PC-9 (cell line): Measurements from ENCODE around the gene MBD2. TPM values are rescaled to one million over a fixed set of nuclear protein-coding genes. Genes with fewer than 3 reads are reported as not detected.

Source experiments
- BruUV-seq: library from RNA; stranded (reverse); fragments of 400-500 nt; replicated peaks from 2 replicates; lab custom pipeline; 2021; lab: Mats Ljungman, UMichigan
- CTCF ChIA-PET: fragments of 300-600 bp; sonication (Branson Sonifier 250); formaldehyde crosslinking; loops from one replicate; lab custom pipeline; 2022; ENCODE audit warnings: antibody characterized with exemption; lab: Charles Lee
- POLR2A ChIA-PET: fragments of 300-600 bp; sonication (Branson Sonifier 250); formaldehyde crosslinking; loops from one replicate; lab custom pipeline; 2022; ENCODE audit warnings: antibody characterized with exemption; ENCODE audit not compliant: unreplicated experiment; lab: Charles Lee
- DNase-seq, 2 experiments: peaks; one replicate each; pipeline versions ENCODE4 v3.0.0 to v3.0.0-alpha.2; 2015 to 2022; ENCODE audit warnings: mixed read lengths in 1 of 2
- H2AFZ ChIP-seq: fragments of 200-600 bp; sonication (generic); 2 replicates; pipeline ENCODE4 v1.8.1; 2017; ENCODE audit warnings: antibody characterized with exemption
- H3F3A ChIP-seq: fragments of 200-600 bp; sonication (generic); 2 replicates; pipeline ENCODE4 v1.8.1; 2017; ENCODE audit warnings: antibody characterized with exemption, mild to moderate bottlenecking, low read depth; ENCODE audit not compliant: insufficient read depth
- H3K27ac ChIP-seq: fragments of 200-600 bp; sonication (generic); 2 replicates; pipeline ENCODE4 v1.6.1; 2016; ENCODE audit warnings: mixed run types
- H3K27me3 ChIP-seq: fragments of 200-600 bp; sonication (generic); 2 replicates; pipeline ENCODE4 v1.6.1; 2016; ENCODE audit warnings: low read depth, mixed run types; ENCODE audit not compliant: insufficient read depth
- H3K36me3 ChIP-seq: fragments of 200-600 bp; sonication (generic); 2 replicates; pipeline ENCODE4 v1.6.1; 2016; ENCODE audit warnings: low read depth, mixed run types
- H3K4me1 ChIP-seq: fragments of 200-600 bp; sonication (generic); replicated peaks from 2 replicates; pipeline ENCODE4 v1.6.1; 2016; ENCODE audit warnings: mixed run types; ENCODE audit not compliant: insufficient read depth
- H3K4me2 ChIP-seq: fragments of 200-600 bp; sonication (generic); 2 replicates; pipeline ENCODE4 v1.6.1; 2017; ENCODE audit warnings: mixed run types
- H3K4me3 ChIP-seq: fragments of 200-600 bp; sonication (generic); 2 replicates; pipeline ENCODE4 v1.6.1; 2016; ENCODE audit warnings: mixed run types
- H3K79me2 ChIP-seq: fragments of 200-600 bp; sonication (generic); 2 replicates; pipeline ENCODE4 v1.6.1; 2017; ENCODE audit warnings: low read depth, mixed run types
- H3K9me2 ChIP-seq: fragments of 200-600 bp; sonication (generic); 2 replicates; pipeline ENCODE4 v1.8.1; 2017; ENCODE audit warnings: mild to moderate bottlenecking; ENCODE audit not compliant: insufficient read depth
- H3K9me3 ChIP-seq: fragments of 200-600 bp; sonication (generic); 2 replicates; pipeline ENCODE4 v1.8.1; 2016; ENCODE audit warnings: low read depth; ENCODE audit not compliant: insufficient read depth
- H4K20me1 ChIP-seq: fragments of 200-600 bp; sonication (generic); 2 replicates; pipeline ENCODE4 v1.8.1; 2017; ENCODE audit not compliant: insufficient read depth
- EZH2 ChIP-seq: fragments of 200-600 bp; sonication (generic); IDR thresholded peaks from 2 replicates; pipeline ENCODE4 v1.8.0; 2017; ENCODE audit warnings: antibody characterized with exemption, low read depth
- intact Hi-C: fragments of 100-400 bp; cut with micrococcal nuclease; formaldehyde crosslinking; loops from one replicate; pipeline ENCODE4 v1.10.0; 2022; ENCODE audit not compliant: unreplicated experiment
- total RNA-seq: library from RNA; stranded (reverse); gene quantifications from 2 replicates; pipeline ENCODE4 v1.2.3, GENCODE V29; 2021
- TF ChIP-seq, protein P1 (sequence below): fragments of 200-600 bp; sonication (generic); conservative IDR thresholded peaks from 2 replicates; pipeline ENCODE4 v1.6.1; 2017; ENCODE audit warnings: mixed run types, antibody characterized with exemption, mild to moderate bottlenecking, moderate library complexity

The MBD2 gene
- total RNA-seq, 1 experiment from 2014 or later, result 72.0 TPM

DNA sequence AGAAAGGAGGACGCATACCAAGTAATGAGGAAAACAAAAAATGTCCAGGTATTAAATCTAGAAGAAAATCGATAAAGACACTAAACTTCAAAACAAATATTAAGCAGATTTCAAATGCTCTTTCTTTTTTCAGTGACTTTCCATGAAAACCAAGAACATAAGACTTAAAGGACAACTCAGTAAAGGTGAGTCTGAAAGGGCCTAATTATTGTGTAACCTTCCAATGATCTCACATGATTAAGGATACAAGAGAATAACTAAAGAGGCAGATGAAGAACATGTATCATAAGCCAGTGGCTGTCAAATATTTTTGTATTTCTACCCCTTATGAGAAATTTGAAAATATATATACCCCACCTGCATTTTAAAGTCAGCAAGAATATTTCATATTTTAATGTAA lies 30.7 kb downstream of the MBD2 start:
- Histone ChIP-seq H3K4me1 (peaks cover 36% of the 10 kb centered on the region), H3K4me3 (no peak overlapping the region), H3K4me2 (peak overlapping the region; percentile 47; the same call in 1 of the 2 replicates), H3F3A (peaks cover 18% of the 10 kb centered on the region; the same call in 1 of the 2 replicates), H2AFZ (no peak overlapping the region), H3K9me2 (no peaks in the 10 kb centered on the region), H3K79me2 (peaks cover 74% of the 10 kb centered on the region), H3K27me3 (no peaks in the 10 kb centered on the region), H3K27ac (peak overlapping the region; percentile 52; the same call in 1 of the 2 replicates), H3K36me3 (peaks cover 7% of the 10 kb centered on the region; the same call in 1 of the 2 replicates), H4K20me1 (peaks cover 7% of the 10 kb centered on the region), H3K9me3 (no peaks in the 10 kb centered on the region)
- DNase-seq, result no peak
- TF ChIP-seq, protein P1, sequence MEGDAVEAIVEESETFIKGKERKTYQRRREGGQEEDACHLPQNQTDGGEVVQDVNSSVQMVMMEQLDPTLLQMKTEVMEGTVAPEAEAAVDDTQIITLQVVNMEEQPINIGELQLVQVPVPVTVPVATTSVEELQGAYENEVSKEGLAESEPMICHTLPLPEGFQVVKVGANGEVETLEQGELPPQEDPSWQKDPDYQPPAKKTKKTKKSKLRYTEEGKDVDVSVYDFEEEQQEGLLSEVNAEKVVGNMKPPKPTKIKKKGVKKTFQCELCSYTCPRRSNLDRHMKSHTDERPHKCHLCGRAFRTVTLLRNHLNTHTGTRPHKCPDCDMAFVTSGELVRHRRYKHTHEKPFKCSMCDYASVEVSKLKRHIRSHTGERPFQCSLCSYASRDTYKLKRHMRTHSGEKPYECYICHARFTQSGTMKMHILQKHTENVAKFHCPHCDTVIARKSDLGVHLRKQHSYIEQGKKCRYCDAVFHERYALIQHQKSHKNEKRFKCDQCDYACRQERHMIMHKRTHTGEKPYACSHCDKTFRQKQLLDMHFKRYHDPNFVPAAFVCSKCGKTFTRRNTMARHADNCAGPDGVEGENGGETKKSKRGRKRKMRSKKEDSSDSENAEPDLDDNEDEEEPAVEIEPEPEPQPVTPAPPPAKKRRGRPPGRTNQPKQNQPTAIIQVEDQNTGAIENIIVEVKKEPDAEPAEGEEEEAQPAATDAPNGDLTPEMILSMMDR, result no peak
- TF ChIP-seq EZH2, result no peak
- CTCF ChIA-PET, result no interaction called here
- POLR2A ChIA-PET, result no interaction called here
- intact Hi-C loops, result no loop called here
- BruUV-seq, result no TSS peak

- TF ChIP-seq, protein P1, result no peak
- CTCF ChIA-PET, result no interaction called here
Observed at GRCh38 chr18:54192900-54193299, 31.6 kb downstream of the MBD2 start.

GRCh38 chr18:54192415-54192814 lies 32.1 kb downstream of the MBD2 start:
- POLR2A ChIA-PET, result no interaction called here
- peak overlapping the region; percentile 52 for H3K27ac ChIP-seq

More at GRCh38 chr18:54192900-54193299, 31.6 kb downstream of the MBD2 start:
- H3K9me3 ChIP-seq, result no peaks in the 10 kb centered on the region
- H4K20me1 ChIP-seq, result peaks cover 9% of the 10 kb centered on the region
- peak in 1 of 2 experiments; percentile 63 for DNase-seq
- H3K9me2 ChIP-seq, result no peaks in the 10 kb centered on the region
- no peaks in the 10 kb centered on the region for H3K27me3 ChIP-seq
- BruUV-seq, result no TSS peak
- H3K4me2 ChIP-seq, result peak overlapping the region; percentile 47
- peaks cover 65% of the 10 kb centered on the region for H3K79me2 ChIP-seq
- POLR2A ChIA-PET, result no interaction called here
- H3K27ac ChIP-seq, result peak overlapping the region; percentile 52
- H3F3A ChIP-seq, result peaks cover 18% of the 10 kb centered on the region; the same call in 1 of the 2 replicates
- no peak overlapping the region for H3K4me3 ChIP-seq
- intact Hi-C loops, result no loop called here
- peaks cover 36% of the 10 kb centered on the region for H3K4me1 ChIP-seq
- H2AFZ ChIP-seq, result no peak overlapping the region
- peaks cover 12% of the 10 kb centered on the region for H3K36me3 ChIP-seq

More at GRCh38 chr18:54192415-54192814, 32.1 kb downstream of the MBD2 start:
- CTCF ChIA-PET, result no interaction called here
- DNase-seq, result no peak
- no peak overlapping the region for H2AFZ ChIP-seq
- TF ChIP-seq, protein P1, result no peak
- TF ChIP-seq EZH2, result no peak
- H4K20me1 ChIP-seq, result peaks cover 13% of the 10 kb centered on the region
- H3F3A ChIP-seq, result peaks cover 18% of the 10 kb centered on the region; the same call in 1 of the 2 replicates
- intact Hi-C loops, result no loop called here
- H3K4me2 ChIP-seq, result peak overlapping the region; percentile 47
- peaks cover 60% of the 10 kb centered on the region for H3K79me2 ChIP-seq
- BruUV-seq, result no TSS peak
- H3K4me3 ChIP-seq, result no peak overlapping the region
- peaks cover 36% of the 10 kb centered on the region for H3K4me1 ChIP-seq
- H3K27me3 ChIP-seq, result no peaks in the 10 kb centered on the region
- H3K36me3 ChIP-seq, result peaks cover 17% of the 10 kb centered on the region
- H3K9me2 ChIP-seq, result no peaks in the 10 kb centered on the region
- H3K9me3 ChIP-seq, result no peaks in the 10 kb centered on the region
